Suprapubic skin (tissue), 4 donors: ENCODE data around the gene ZNF213.

Experiments
- CTCF ChIP-seq, 2 donors: fragments of 200-600 bp in 1 of 2; fragments of 450-650 bp in 1 of 2; sonication (generic) in 1 of 2; IDR thresholded peaks; one replicate each; pipeline ENCODE4 v1.5.1; 2016 to 2019; ENCODE audit warnings: antibody characterized with exemption in 2 of 2, mild to moderate bottlenecking in 1 of 2, moderate library complexity in 1 of 2
- EP300 ChIP-seq: sonication (generic); formaldehyde crosslinking; IDR thresholded peaks from one replicate; pipeline ENCODE4 v1.6.1; 2017; ENCODE audit warnings: antibody characterized with exemption
- POLR2A ChIP-seq, 2 donors: fragments of 450-650 bp; IDR thresholded peaks; one replicate each; pipeline ENCODE4 v1.6.1; 2017; ENCODE audit warnings: antibody characterized with exemption in 2 of 2, mild to moderate bottlenecking in 2 of 2, moderate library complexity in 2 of 2
- POLR2AphosphoS5 ChIP-seq, 3 donors: sonication (generic); formaldehyde crosslinking; IDR thresholded peaks; one replicate each; pipeline ENCODE4 v1.6.1; 2017; ENCODE audit warnings: antibody characterized with exemption in 3 of 3

DNA sequence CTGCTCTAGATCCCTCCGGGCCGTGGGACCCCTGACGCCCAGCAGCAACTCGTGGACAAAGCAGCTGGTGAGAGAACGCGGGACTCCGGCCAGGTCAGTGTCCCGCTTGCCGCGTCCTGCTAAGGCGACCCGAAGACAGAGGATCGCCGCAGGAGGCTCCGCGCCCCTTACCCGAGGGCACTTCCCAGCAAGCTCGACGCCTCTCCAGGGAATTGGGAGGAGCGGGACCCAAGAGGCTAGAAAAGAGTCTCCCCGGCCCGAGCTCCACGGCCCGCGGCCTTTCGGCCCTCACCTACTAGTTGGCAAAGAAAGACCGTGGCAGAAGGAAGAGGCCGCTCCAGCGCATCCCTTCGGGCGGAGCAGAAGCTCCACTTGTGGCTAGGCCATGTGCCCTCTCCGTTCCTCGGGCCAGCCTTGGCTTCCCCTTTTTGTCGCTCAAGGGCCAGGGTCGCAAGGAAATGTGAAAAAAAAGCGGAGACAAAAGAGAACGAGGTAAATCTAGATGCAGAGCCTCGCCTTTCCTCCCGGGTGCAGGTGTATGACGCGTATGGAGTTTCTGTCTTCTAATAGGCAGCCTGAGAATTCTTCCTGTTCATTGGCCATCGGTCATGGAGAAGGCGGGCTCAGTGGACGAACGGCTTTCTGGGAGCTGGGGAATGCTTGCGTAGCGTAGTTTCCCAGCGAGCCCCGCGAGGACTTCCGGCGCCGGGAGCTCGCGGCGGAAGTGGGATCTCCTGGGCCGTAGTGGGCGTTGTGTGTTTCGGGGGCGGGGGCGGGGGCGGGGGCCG is at the start of gene ZNF213:
- TF ChIP-seq POLR2A (IDR thresholded peaks at IDR 0.05) (peak; percentile 48 to 79), CTCF (IDR thresholded peaks at IDR 0.05) (no peak), POLR2AphosphoS5 (IDR thresholded peaks at IDR 0.05) (peak; percentile 65 to 90 (median 71)), EP300 (no peak)
